GM12878 (cell line): ENCODE data around the gene HEYL.

Experiments used
- CTCF ChIP-seq, 3 experiments: IDR thresholded peaks in 2 of 3; conservative IDR thresholded peaks in 1 of 3; 2 replicates each; pipeline ENCODE4 v1.5.1; 2011; ENCODE audit warnings: low read depth in 3 of 3, low read length in 3 of 3, mild to moderate bottlenecking in 3 of 3, control low read depth in 2 of 3, moderate library complexity in 2 of 3, inconsistent platforms in 1 of 3, mixed read lengths in 1 of 3; ENCODE audit not compliant: control insufficient read depth in 2 of 3, insufficient read depth in 1 of 3; ENCODE audit errors: extremely low read depth in 1 of 3
- IKZF1 ChIP-seq: fragments of 450-650 bp; conservative IDR thresholded peaks from 2 replicates; pipeline ENCODE4 v1.6.1; 2017; ENCODE audit warnings: antibody characterized with exemption, mild to moderate bottlenecking
- NFYA ChIP-seq: IDR thresholded peaks from 2 replicates; pipeline ENCODE4 v1.6.1; 2011; ENCODE audit warnings: low read depth, mild to moderate bottlenecking, low read length, improper control_type of control experiment, borderline replicate concordance
- SKIL ChIP-seq: fragments of 450-650 bp; IDR thresholded peaks from 2 replicates; pipeline ENCODE4 v1.6.1; 2017; ENCODE audit warnings: mild to moderate bottlenecking, low read depth, inconsistent platforms; ENCODE audit not compliant: poor library complexity, severe bottlenecking
- SMAD1 ChIP-seq: fragments of 450-650 bp; IDR thresholded peaks from 2 replicates; pipeline ENCODE4 v1.6.1; 2018; ENCODE audit warnings: mild to moderate bottlenecking, low read depth; ENCODE audit not compliant: partially characterized antibody

- TF ChIP-seq NFYA (no peak), SMAD1 (no peak), CTCF (IDR thresholded peaks at IDR 0.05 in 2 of 3, conservative IDR thresholded peaks at IDR 0.05 in 1 of 3; ENCODE audit: control insufficient read depth in 2 of 3, extremely low read depth in 1 of 3, insufficient read depth in 1 of 3, low read depth in 3 of 3, low read length in 3 of 3) (no peak), SKIL (no peak), IKZF1 (no peak)
Measured at GRCh38 chr1:39574646-39575045, 64.8 kb downstream of the HEYL start.
